HCT116 (cell line): ENCODE results near the gene TMTC1.

ENCODE experiments used
- ATF3 ChIP-seq: IDR thresholded peaks from 2 replicates; pipeline ENCODE4 v1.6.1; 2012
- CTCF ChIP-seq, 3 experiments: fragments of 200-600 bp in 1 of 3; sonication (generic) in 1 of 3; IDR thresholded peaks in 2 of 3; conservative IDR thresholded peaks in 1 of 3; 2 replicates each; pipeline ENCODE4 v1.5.1; 2012 to 2017; ENCODE audit warnings: low read depth in 2 of 3, low read length in 2 of 3, antibody characterized with exemption in 1 of 3, borderline replicate concordance in 1 of 3, control low read depth in 1 of 3, mild to moderate bottlenecking in 1 of 3, mixed read lengths in 1 of 3, mixed run types in 1 of 3, moderate library complexity in 1 of 3; ENCODE audit not compliant: insufficient read depth in 1 of 3
- EGR1 ChIP-seq: IDR thresholded peaks from 2 replicates; pipeline ENCODE4 v1.6.1; 2012; ENCODE audit warnings: low read depth
- EZH2 ChIP-seq: fragments of 200-600 bp; sonication (generic); IDR thresholded peaks from 2 replicates; pipeline ENCODE4 v1.6.1; 2017; ENCODE audit warnings: antibody characterized with exemption, mixed run types
- EZH2phosphoT487 ChIP-seq: fragments of 200-600 bp; IDR thresholded peaks from 2 replicates; pipeline ENCODE4 v1.6.1; 2018; ENCODE audit warnings: antibody characterized with exemption, borderline replicate concordance
- JUND ChIP-seq: IDR thresholded peaks from 2 replicates; pipeline ENCODE4 v1.6.1; 2012
- MAX ChIP-seq: IDR thresholded peaks from 2 replicates; pipeline ENCODE4 v1.6.1; 2012
- POLR2A ChIP-seq: IDR thresholded peaks from 2 replicates; pipeline ENCODE4 v1.7.0; 2011; ENCODE audit warnings: borderline replicate concordance; ENCODE audit not compliant: insufficient read depth, insufficient read length; ENCODE audit errors: extremely low read depth
- POLR2AphosphoS5 ChIP-seq: IDR thresholded peaks from 2 replicates; pipeline ENCODE4 v1.6.1; 2011; ENCODE audit warnings: mild to moderate bottlenecking, low read depth, low read length, moderate library complexity
- REST ChIP-seq: IDR thresholded peaks from 2 replicates; pipeline ENCODE4 v1.6.1; 2012; ENCODE audit warnings: low read depth
- SP1 ChIP-seq: IDR thresholded peaks from 2 replicates; pipeline ENCODE4 v1.6.1; 2012; ENCODE audit warnings: low read depth
- SRF ChIP-seq: IDR thresholded peaks from 2 replicates; pipeline ENCODE4 v1.6.1; 2012; ENCODE audit warnings: low read depth
- ZNF274 ChIP-seq: fragments of 200-500 bp; sonication (Bioruptor generic); IDR thresholded peaks from 2 replicates; pipeline ENCODE4 v1.6.1; 2014; ENCODE audit warnings: mild to moderate bottlenecking, low read depth, low read length, inconsistent platforms

- TF ChIP-seq CTCF (IDR thresholded peaks at IDR 0.05 in 2 of 3, conservative IDR thresholded peaks at IDR 0.05 in 1 of 3; ENCODE audit: borderline replicate concordance in 1 of 3, insufficient read depth in 1 of 3, low read depth in 2 of 3, low read length in 2 of 3) (no peak), POLR2A (no peak), ZNF274 (no peak), MAX (no peak), SRF (no peak), EZH2 (no peak), JUND (no peak), ATF3 (no peak), REST (no peak), EZH2phosphoT487 (no peak), POLR2AphosphoS5 (no peak), SP1 (no peak), EGR1 (no peak)
Measured at GRCh38 chr12:29627221-29627620, 156.5 kb downstream of the TMTC1 start.
